Measurements from ENCODE around the gene PHC3.

- TF ChIP-seq CTCF (conservative IDR thresholded peaks at IDR 0.05; ENCODE audit: low read depth, low read length) (no peak), EZH2 (IDR thresholded peaks at IDR 0.05; ENCODE audit: borderline replicate concordance, low read depth, low read length, poor library complexity, severe bottlenecking) (no peak)
These were observed 90.9 kb downstream of the PHC3 start for GRCh38 chr3:170090601-170090981.
